ENCODE measurements around the gene EOMES. TPM values are rescaled to one million over a fixed set of nuclear protein-coding genes. Genes with fewer than 3 reads are reported as not detected.

Gene EOMES
- total RNA-seq, 2 experiments from 2014 or later: 0.64 to 0.69 TPM

- DNase-seq: no peak
- Histone ChIP-seq H3K9me3 (ENCODE audit: control insufficient read depth in 1 of 2, insufficient read depth in 1 of 2, low read length in 2 of 2) (peaks cover 0 to 20% of the 10 kb centered on the region in 2 experiments), H3K27ac (ENCODE audit: low read depth in 1 of 2, low read length in 2 of 2) (no peak overlapping the region), H3K4me1 (ENCODE audit: insufficient read depth, low read length) (peaks cover 53% of the 10 kb centered on the region), H3K27me3 (ENCODE audit: control insufficient read depth in 1 of 2, insufficient read depth in 2 of 2, low read length in 2 of 2) (peaks cover 81 to 90% of the 10 kb centered on the region in 2 experiments), H3K4me3 (ENCODE audit: low read length) (no peak overlapping the region), H3K36me3 (ENCODE audit: insufficient read depth, low read length) (no peaks in the 10 kb centered on the region)
- Mint-ChIP-seq H3K4me3 (peak overlapping the region; percentile 92), H3K27ac (no peak overlapping the region), H3K27me3 (peaks cover 93% of the 10 kb centered on the region), H3K9me3 (no peaks in the 10 kb centered on the region), H3K4me1 (ENCODE audit: low read depth) (peaks cover 64% of the 10 kb centered on the region), H3K36me3 (ENCODE audit: low read depth) (no peaks in the 10 kb centered on the region)
- CTCF ChIA-PET: interaction anchor here (0.8 to 1.9 kb wide), 2 partner anchors 13 to 624 kb away, joined by 3 to 5 read pairs; partner anchors contain the start of genes AZI2 and ZCWPW2
- TF ChIP-seq CTCF (IDR thresholded peaks at IDR 0.05): no peak
- intact Hi-C loops (cut with DNase I, micrococcal nuclease): loop anchor here in 1 of 2 experiments (10.0 kb wide), 1 partner anchor 160 kb away; no protein-coding TSS in a partner anchor
- POLR2A ChIA-PET: interaction anchor here (0.5 to 1.3 kb wide), 3 partner anchors 10 to 515 kb away, joined by 3 to 4 read pairs (median 3); no protein-coding TSS in a partner anchor
- no peak for ATAC-seq (ENCODE audit: poor library complexity)
Observed at GRCh38 chr3:27724459-27725197, 2.5 kb upstream of the EOMES start.

GRCh38 chr3:27723815-27724458 is 1.8 kb upstream of the EOMES start:
- ATAC-seq (ENCODE audit: poor library complexity): no peak
- Mint-ChIP-seq H3K4me1 (ENCODE audit: low read depth) (peaks cover 57% of the 10 kb centered on the region), H3K36me3 (ENCODE audit: low read depth) (no peaks in the 10 kb centered on the region), H3K9me3 (no peaks in the 10 kb centered on the region), H3K4me3 (peak overlapping the region; percentile 92), H3K27ac (no peak overlapping the region), H3K27me3 (peaks cover 93% of the 10 kb centered on the region)
- DNase-seq: peak in 2 of 14 experiments; percentile 32 to 39
- ChIA-PET POLR2A (interaction anchor here (0.5 to 1.4 kb wide), 5 partner anchors 9 to 562 kb away, joined by 3 to 4 read pairs (median 3); no protein-coding TSS in a partner anchor), CTCF (interaction anchor here (0.8 to 3.7 kb wide), 3 partner anchors 12 to 625 kb away, joined by 3 to 40 read pairs (median 5); partner anchors contain the start of genes AZI2 and ZCWPW2)
- TF ChIP-seq CTCF (IDR thresholded peaks at IDR 0.05): no peak
- peaks cover 0 to 20% of the 10 kb centered on the region in 2 experiments for H3K9me3 ChIP-seq (ENCODE audit: control insufficient read depth in 1 of 2, insufficient read depth in 1 of 2, low read length in 2 of 2)
- H3K27me3 ChIP-seq (ENCODE audit: control insufficient read depth in 1 of 2, insufficient read depth in 2 of 2, low read length in 2 of 2): peaks cover 77 to 84% of the 10 kb centered on the region in 2 experiments
- H3K27ac ChIP-seq (ENCODE audit: low read depth in 1 of 2, low read length in 2 of 2): no peak overlapping the region
- peaks cover 47% of the 10 kb centered on the region for H3K4me1 ChIP-seq (ENCODE audit: insufficient read depth, low read length)
- intact Hi-C loops (cut with DNase I, micrococcal nuclease): loop anchor here in 1 of 2 experiments (10.0 kb wide), 1 partner anchor 161 kb away; no protein-coding TSS in a partner anchor
- peak overlapping the region; percentile 68 for H3K4me3 ChIP-seq (ENCODE audit: low read length)
- no peaks in the 10 kb centered on the region for H3K36me3 ChIP-seq (ENCODE audit: insufficient read depth, low read length)

GRCh38 chr3:27723456-27723814 is 1.3 kb upstream of the EOMES start:
- Mint-ChIP-seq H3K9me3 (no peaks in the 10 kb centered on the region), H3K4me3 (peak overlapping the region; percentile 92), H3K36me3 (ENCODE audit: low read depth) (no peaks in the 10 kb centered on the region), H3K27ac (no peak overlapping the region), H3K4me1 (ENCODE audit: low read depth) (peaks cover 52% of the 10 kb centered on the region), H3K27me3 (peaks cover 93% of the 10 kb centered on the region)
- Histone ChIP-seq H3K4me3 (ENCODE audit: low read length) (peak overlapping the region; percentile 68), H3K4me1 (ENCODE audit: insufficient read depth, low read length) (peaks cover 41% of the 10 kb centered on the region), H3K9me3 (ENCODE audit: control insufficient read depth in 1 of 2, insufficient read depth in 1 of 2, low read length in 2 of 2) (peaks cover 0 to 15% of the 10 kb centered on the region in 2 experiments), H3K36me3 (ENCODE audit: insufficient read depth, low read length) (no peaks in the 10 kb centered on the region), H3K27ac (ENCODE audit: low read depth in 1 of 2, low read length in 2 of 2) (no peak overlapping the region), H3K27me3 (ENCODE audit: control insufficient read depth in 1 of 2, insufficient read depth in 2 of 2, low read length in 2 of 2) (peaks cover 72 to 79% of the 10 kb centered on the region in 2 experiments)
- intact Hi-C loops (cut with DNase I, micrococcal nuclease): loop anchor here in 1 of 2 experiments (10.0 kb wide), 1 partner anchor 161 kb away; no protein-coding TSS in a partner anchor
- ATAC-seq (ENCODE audit: poor library complexity) (no peak), DNase-seq (no peak)
- no peak for TF ChIP-seq CTCF (IDR thresholded peaks at IDR 0.05)
- POLR2A ChIA-PET: interaction anchor here (0.6 to 1.4 kb wide), 4 partner anchors 9 to 562 kb away, joined by 3 to 4 read pairs (median 3); no protein-coding TSS in a partner anchor
- CTCF ChIA-PET: interaction anchor here (3.7 kb wide), 1 partner anchor 11 kb away, joined by 40 read pairs; no protein-coding TSS in a partner anchor

All from CD4-positive, alpha-beta T cell (primary cell).